Raji (cell line): ENCODE measurements around the gene CDH23.

ENCODE experiments used
- POLR2A ChIP-seq: IDR thresholded peaks from 2 replicates; pipeline ENCODE4 v1.6.1; 2011; ENCODE audit warnings: low read depth, low read length, control low read depth; ENCODE audit not compliant: insufficient read depth

CDH23 gene

DNA sequence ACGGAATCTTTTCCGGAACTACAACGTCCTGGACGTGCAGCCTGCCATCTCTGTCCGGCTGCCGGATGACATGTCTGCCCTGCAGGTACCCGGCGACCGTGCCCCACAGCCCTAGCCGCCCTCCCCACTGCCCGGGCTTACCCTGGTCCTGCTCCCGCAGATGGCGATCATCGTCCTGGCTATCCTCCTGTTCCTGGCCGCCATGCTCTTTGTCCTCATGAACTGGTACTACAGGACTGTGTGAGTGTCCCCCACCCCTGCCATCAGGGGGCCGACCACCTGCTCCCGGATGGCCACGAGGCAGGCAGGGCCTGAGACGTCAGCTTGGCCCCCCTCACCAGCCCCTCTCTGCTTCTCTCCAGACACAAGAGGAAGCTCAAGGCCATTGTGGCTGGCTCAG, 414.6 kb downstream of the CDH23 start:
- no peak for TF ChIP-seq POLR2A

DNA sequence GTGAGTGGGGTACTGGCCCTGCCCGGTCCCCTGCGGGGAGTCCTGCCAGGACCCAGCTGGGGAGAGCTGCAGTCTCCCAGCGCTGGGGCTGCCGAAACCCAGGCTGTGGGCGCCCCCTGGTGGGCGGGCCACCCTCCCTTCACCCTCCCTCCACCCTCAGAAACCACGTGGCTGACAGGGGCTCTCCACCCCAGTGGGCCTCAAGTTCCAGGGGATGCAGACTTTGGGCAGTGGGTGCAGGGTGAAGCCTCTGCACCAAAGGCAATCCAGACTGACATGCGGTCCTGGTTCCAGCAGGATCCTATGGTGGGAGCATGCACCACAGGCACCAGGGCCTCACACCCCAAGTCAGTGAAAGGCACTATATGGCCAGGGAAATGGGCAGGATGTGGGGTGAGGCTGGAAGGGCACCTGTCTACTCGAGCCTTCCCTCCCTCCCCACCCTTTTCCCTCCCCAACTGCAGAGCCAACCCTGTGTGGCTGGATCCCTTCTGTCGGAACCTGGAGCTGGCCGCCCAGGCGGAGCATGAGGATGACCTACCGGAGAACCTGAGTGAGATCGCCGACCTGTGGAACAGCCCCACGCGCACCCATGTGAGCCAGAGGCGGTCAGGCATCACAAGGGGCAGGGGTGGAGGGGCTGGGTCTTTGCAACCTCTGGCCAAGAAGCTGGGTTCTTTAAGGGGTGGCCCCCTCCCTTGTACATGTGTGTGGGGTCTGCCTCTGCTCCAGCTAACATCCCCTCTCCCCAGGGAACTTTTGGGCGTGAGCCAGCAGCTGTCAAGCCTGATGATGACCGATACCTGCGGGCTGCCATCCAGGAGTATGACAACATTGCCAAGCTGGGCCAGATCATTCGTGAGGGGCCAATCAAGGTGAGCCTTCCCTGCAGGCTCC, 415.5 kb downstream of the CDH23 start:
- TF ChIP-seq POLR2A, result no peak

DNA sequence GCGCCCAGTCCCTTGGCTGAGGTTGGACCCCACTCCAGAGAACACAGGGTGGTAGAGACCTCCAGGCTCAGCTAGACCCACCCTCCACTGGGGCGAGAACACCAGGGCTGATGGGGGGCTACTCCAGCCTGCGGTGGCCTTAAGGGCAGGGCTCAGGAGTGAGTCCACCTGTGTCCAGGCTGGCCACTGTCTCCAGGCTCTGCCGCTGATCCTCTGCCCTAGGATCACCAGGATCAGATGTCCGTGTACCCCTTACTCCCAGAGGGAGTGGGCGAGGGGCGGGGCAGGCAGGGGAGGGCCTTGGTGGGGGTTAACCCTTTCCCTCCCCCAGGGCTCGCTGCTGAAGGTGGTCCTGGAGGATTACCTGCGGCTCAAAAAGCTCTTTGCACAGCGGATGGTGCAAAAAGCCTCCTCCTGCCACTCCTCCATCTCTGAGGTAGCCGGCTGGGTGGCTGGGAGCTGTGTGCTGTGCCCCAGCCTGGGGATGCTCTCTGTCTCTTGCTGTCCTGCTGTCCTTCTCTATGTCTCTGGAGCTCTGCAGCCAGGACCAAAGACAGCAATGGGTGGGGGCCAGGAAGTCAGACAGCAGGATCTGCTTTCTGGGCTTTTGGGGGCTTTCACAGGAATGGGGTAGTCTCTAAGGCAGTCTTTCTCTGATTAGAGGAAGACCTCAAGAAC, 416.3 kb downstream of the CDH23 start:
- no peak for TF ChIP-seq POLR2A

DNA sequence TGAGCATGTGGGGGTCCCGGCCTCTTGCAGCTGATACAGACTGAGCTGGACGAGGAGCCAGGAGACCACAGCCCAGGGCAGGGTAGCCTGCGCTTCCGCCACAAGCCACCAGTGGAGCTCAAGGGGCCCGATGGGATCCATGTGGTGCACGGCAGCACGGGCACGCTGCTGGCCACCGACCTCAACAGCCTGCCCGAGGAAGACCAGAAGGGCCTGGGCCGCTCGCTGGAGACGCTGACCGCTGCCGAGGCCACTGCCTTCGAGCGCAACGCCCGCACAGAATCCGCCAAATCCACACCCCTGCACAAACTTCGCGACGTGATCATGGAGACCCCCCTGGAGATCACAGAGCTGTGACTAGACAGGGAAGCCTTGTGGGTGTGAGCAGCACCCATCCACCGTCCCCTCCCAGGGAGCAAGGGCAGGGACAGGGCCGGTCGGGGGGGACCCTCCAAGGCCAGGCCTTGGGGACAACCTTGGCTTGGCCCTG, 418.2 kb downstream of the CDH23 start:
- TF ChIP-seq POLR2A, result no peak

DNA sequence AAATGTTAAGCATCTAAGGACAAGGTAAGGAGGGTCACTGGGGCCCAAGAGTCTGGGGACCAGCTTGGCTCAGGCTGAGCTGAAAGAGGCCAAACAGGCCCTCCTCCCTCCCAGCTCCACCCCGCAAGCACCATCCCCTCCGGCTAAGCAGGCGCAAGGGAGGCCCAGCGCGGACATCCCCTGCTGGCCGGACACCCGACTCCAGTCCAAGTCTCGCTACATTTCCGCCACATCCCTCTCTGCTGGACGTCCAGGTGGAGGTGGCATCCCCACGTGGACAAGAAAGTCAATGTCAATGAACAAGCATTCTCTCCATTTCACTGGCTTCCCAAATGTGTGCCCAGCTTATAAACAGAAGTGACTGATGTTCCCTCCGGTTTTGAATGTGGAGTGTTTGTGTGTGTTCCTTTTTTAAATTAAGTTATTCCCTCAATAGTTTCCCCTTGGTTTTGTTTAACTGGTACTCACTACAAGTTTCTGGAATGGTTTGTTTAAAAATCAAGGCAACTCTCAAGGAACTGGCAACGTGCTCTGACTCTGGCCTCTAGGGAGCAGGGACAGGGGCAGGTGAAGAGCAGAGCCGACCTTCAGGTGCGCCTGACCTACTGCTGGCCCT, 418.9 kb downstream of the CDH23 start:
- TF ChIP-seq POLR2A, result no peak

DNA sequence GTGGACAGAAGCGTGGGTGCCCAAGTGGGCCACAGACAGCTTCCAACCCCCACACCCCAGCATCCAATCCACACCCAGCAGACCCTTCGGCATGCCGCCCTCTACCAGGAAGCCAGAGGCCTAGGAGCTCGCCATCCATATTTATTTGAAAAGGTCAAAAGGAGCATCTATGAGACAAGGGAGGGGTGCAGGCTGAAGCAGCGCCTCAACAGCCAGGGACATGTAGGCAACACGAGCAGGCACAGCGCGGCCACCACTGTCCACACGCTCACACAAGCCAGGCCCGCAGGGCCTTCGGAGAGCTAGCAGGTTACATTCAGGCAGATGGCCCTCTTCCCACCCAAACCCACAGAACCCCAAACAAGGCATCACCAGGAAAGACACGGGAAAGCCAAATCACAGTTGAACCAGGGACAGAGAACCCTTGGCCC, 419.7 kb downstream of the CDH23 start:
- no peak for TF ChIP-seq POLR2A

DNA sequence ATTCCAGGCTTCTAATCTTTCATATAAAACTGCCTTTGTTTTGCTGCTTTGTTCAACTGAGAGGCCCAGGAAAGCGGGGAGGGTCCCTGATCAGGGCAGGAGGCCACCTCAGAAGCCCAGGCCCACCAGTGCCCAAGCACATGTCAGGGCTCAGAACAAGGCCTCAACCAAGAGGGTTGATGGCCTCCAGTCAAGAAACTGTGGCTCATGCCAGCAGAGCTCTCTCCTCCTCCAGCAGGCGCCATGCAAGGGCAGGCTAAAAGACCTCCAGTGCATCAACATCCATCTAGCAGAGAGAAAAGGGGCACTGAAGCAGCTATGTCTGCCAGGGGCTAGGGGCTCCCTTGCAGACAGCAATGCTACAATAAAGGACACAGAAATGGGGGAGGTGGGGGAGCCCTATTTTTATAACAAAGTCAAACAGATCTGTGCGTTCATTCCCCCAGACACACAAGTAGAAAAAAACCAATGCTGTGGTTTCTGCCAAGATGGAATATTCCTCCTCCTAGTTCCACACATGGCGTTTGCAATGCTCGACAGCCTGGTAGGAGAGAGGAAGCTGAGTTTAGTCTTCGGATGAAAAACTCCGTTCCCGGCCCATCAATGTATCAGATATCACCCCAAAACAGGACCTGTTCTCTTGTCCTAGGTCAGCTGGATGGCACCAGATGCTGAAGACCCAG, 420.4 kb downstream of the CDH23 start:
- TF ChIP-seq POLR2A, result no peak

DNA sequence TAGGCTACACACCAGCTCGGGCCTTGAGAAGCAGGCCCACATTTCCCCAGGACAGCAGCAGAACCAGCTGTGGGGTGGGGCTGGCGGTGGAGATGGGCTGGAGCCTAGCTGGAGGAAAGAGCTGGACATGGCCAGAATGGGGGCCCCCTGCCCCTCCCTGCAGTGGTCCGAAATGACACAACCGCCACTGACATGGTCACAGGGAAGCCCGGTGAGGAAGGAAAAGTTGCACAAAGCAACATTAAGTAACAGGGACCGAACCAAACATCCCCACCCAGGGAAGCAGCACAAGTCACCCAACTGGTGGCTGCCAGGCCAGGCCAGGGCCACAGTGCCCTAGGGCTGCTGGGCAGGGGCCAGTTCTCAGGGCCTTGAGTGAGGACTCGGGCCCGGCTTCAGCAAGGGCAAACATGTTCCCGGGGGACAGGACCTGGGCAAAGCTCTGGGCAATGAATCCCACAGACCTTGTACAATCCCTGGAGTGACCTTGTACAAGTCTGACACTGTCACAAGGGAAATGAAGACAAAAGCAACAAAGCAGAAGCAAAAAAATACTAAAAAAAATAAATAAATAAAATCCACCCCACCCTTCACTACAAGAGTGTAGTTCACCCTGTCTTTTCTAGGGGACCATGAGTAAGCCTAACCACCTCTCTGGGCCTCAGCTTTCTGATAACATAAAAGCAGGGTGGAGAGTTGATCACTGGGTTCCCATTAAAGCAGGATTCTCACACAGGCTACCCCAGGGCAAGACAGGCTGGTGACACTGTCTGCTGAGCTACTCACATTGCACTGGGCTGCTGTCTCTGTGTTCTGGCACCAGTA, 421.3 kb downstream of the CDH23 start:
- no peak for TF ChIP-seq POLR2A

DNA sequence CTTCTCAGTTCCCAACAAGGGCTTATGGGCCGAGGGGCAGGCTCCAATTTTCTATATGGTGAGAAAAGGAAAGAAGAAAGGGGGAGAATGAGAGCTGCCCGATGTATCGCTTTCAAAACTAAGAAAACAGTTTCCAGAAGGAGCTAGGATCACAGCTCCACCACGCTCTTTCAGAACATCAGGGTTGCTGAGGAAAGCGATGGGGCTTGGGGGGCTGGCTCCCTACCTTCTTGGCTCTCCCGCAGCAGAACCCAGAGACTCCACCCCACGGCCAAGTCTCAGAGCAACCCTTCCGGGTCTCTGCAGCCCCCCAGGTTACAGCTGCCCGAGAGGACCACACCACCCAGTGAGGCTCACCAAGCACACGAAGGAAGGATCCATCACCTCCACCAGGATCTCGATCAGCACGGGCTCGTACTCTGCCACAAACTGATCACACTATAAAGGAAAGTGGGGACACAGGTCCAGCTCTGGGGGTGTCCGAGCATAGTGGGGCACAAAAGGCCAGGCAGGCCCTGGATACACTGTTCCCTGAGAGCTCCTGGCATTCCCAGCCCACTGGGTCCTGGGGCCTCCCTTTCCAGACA, 422.0 kb downstream of the CDH23 start:
- TF ChIP-seq POLR2A, result no peak

DNA sequence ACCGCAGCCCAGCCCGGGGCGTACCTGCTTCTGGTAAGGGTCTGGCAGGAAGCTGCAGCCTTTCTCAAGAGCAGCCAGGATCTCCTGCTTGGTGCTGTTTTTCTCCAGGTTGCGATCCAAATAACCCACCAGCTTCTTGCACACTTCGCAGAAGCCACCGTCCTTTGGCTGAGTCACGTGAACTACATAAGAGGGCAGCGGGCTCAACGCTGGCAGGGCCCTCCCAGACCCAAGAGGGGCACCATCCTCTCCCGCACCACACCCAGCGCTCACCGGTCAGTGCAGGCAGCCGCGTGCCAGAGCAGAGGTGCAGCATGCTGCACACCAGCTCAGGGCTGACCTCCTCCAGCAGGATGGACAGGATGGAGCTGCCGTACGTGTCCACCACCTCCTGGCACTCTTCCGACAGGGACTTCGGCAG, 422.7 kb downstream of the CDH23 start:
- TF ChIP-seq POLR2A, result no peak

DNA sequence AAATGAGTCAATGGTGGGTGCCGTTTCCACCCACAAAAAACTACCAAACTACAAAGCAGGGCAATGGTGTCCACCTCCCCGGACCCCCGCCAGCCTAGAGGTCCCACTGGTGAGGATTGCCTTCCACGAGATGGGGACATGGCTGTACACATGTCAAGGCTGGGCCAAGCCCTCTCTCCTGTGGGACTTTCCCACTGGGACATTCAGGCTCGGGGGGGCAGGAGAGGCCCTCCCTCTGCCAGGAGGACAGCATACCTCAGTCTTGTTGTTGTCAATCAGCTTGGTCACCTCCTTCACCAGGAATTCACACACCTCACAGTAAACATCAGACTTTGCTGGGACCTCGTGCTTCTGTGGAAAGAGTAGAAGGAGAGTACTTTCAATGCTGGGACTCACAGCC, 423.3 kb downstream of the CDH23 start:
- TF ChIP-seq POLR2A, result no peak

DNA sequence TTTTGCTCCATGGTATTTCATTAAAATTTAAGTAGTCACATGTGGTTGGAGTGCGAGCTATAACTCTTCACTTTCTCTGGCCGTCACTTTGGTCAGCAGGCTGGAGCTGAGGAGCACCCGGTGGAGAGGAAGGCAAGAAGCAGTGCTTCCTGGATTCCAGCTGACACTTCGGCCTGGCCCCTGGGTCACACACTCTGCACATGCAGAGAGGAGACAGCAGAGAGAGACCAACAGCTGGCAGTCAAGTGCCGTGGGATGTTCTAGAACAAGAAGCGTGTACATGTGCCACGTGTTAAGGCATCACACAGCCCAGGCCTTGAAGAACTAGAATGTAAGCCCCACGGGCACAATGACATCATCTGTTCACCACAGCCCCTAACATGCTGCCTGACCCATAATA, 424.2 kb downstream of the CDH23 start:
- no peak for TF ChIP-seq POLR2A

DNA sequence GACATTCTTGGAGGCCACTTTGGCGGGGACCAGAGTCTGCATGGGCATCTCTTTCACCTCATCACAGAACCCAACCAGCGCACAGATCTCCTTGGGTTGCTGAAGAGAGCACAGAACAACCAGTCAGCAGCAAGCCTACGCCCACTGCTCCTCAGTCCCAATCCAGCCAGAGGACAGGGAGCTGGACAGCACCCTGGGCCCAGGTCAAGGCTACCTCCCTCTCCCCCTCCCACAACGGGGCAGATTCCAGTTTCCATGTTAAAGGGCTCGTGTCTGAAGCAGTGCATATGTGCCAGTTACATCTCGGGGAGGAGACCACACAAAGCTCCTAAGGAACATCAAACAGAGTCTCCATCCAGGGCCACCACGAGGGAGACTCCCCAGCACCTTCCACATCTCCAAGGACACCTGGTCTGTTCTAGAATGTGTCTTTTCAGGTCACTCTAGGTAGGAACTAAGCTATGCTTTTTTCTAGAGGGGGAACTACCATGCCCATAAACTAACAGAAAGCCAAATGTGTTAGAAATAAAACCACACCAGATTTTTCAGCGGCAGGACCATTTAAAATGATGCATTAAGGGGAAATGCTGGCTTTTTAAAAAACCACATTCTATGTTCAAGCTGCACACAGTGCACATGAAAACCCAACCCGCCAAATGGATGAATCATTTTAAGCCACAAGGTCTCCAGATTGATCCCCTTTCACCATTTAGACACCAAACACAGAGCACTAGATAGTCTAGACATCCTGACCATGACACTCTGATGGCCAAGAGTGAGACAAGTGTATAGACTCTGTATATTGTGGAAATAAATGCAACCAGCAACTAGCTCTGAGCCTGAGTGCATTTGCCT, 425.4 kb downstream of the CDH23 start:
- no peak for TF ChIP-seq POLR2A
